Measurements from ENCODE around the gene ZNF35. TPM values are rescaled to one million over a fixed set of nuclear protein-coding genes. Genes with fewer than 3 reads are reported as not detected.

Gene ZNF35
- total and polyA plus RNA-seq, 2 of the 8 experiments (the other 6 are each of a cell fraction or from before 2014, with no cell fraction given), result 2.9 to 20.0 TPM

GRCh38 chr3:44647771-44648170, 761 bp upstream of the ZNF35 start:
- no peak overlapping the region for H3K18ac ChIP-seq (ENCODE audit: extremely low read depth, low read length)
- no peak overlapping the region for H2AFZ ChIP-seq (ENCODE audit: low read length)
- no peak overlapping the region for H2BK15ac ChIP-seq (ENCODE audit: low read length)
- TF ChIP-seq BACH1 (IDR thresholded peaks at IDR 0.05; ENCODE audit: low read length), result no peak
- TF ChIP-seq SIX5 (IDR thresholded peaks at IDR 0.05; ENCODE audit: low read depth, low read length), result no peak
- TF ChIP-seq RAD21 (IDR thresholded peaks at IDR 0.05 in 1 of 2, conservative IDR thresholded peaks at IDR 0.05 in 1 of 2; ENCODE audit: low read depth in 2 of 2, low read length in 2 of 2), result no peak
- TF ChIP-seq TEAD4 (IDR thresholded peaks at IDR 0.05; ENCODE audit: low read depth, low read length), result no peak
- peak overlapping the region in 1 of 4 experiments; percentile 97; a peak in 1 of 8 replicates for H3K4me3 ChIP-seq (ENCODE audit: extremely low read depth in 1 of 4, insufficient read depth in 2 of 4, low read depth in 3 of 4, low read length in 4 of 4)
- no peaks in the 10 kb centered on the region for H4K20me1 ChIP-seq (replicated peaks in 1 of 2; ENCODE audit: control insufficient read depth in 1 of 2, insufficient read depth in 2 of 2, low read length in 2 of 2)
- H3K23ac ChIP-seq (ENCODE audit: insufficient read length), result no peak overlapping the region
- no peak overlapping the region for H2BK12ac ChIP-seq (ENCODE audit: low read depth, low read length)
- H3K36me3 ChIP-seq (ENCODE audit: control insufficient read depth in 2 of 4, insufficient read depth in 4 of 4, low read length in 3 of 4), result peaks cover 8 to 34% (median 25%) of the 10 kb centered on the region in 4 experiments; a peak in 7 of 8 replicates
- no peak overlapping the region for H4K8ac ChIP-seq (ENCODE audit: extremely low read depth, insufficient read depth, low read length)
- no peak overlapping the region for H4K91ac ChIP-seq (replicated peaks; ENCODE audit: insufficient read length, low read length)
- H3K4me2 ChIP-seq (ENCODE audit: insufficient read depth in 1 of 2, low read depth in 2 of 2, low read length in 2 of 2), result 0 out of 4 replicates have a peak overlapping the region, but pooled peaks of 1 of the 2 experiments have one; percentile 43
- H3K27ac ChIP-seq (ENCODE audit: low read depth, low read length), result no peak overlapping the region
- no peak overlapping the region for H3K9ac ChIP-seq (replicated peaks in 1 of 4; ENCODE audit: extremely low read depth in 1 of 4, low read depth in 3 of 4, low read length in 3 of 4)
- POLR2A ChIA-PET (ENCODE audit: partially characterized antibody), result interaction anchor here (0.8 to 2.8 kb wide), 10 partner anchors 8 to 114 kb away, joined by 3 to 20 read pairs (median 5); partner anchors contain the start of genes KIAA1143, KIF15, ZNF197 and ZNF660
- peaks cover 0 to 16% of the 10 kb centered on the region in 2 experiments; a peak in 2 of 4 replicates for H3K79me2 ChIP-seq (ENCODE audit: control insufficient read depth in 1 of 2, insufficient read depth in 2 of 2, low read length in 2 of 2)
- H2BK5ac ChIP-seq (ENCODE audit: low read depth, low read length), result no peak overlapping the region
- H3K23me2 ChIP-seq (ENCODE audit: low read depth, low read length), result no peaks in the 10 kb centered on the region
- H4K5ac ChIP-seq (ENCODE audit: insufficient read length, low read depth, low read length), result no peak overlapping the region
- H3K4ac ChIP-seq (replicated peaks; ENCODE audit: insufficient read length, low read depth, low read length), result no peak overlapping the region
- H2BK20ac ChIP-seq (ENCODE audit: low read length), result no peak overlapping the region
- FAIRE-seq (no peak), DNase-seq (ENCODE audit: low read depth in 1 of 2, low spot score in 2 of 2) (no peak)
- H2BK120ac ChIP-seq (replicated peaks; ENCODE audit: low read depth, low read length), result no peak overlapping the region
- 96% methylated on average over 1 of the region's 1 CpG; no CpG with 5 or more reads in 1 of the 2 experiments for WGBS, 2 experiments (ENCODE audit: extremely low coverage in 1 of 2, insufficient coverage in 1 of 2, insufficient read length in 1 of 2, insufficient replicate concordance in 2 of 2, low coverage in 1 of 2, low lambda C conversion rate in 2 of 2, missing lambda C conversion rate in 1 of 2)
- no peak overlapping the region for H3K56ac ChIP-seq (replicated peaks; ENCODE audit: insufficient read length, low read depth, low read length)
- CTCF ChIA-PET (ENCODE audit: partially characterized antibody), result no interaction called here
- no peaks in the 10 kb centered on the region for H3K4me1 ChIP-seq (replicated peaks in 1 of 4; ENCODE audit: control insufficient read depth in 3 of 4, insufficient read depth in 4 of 4, low read length in 3 of 4)
- no peaks in the 10 kb centered on the region for H3K27me3 ChIP-seq (replicated peaks in 1 of 4; ENCODE audit: control insufficient read depth in 3 of 4, extremely low read depth in 1 of 4, insufficient read depth in 3 of 4, low read length in 3 of 4)
- H3K14ac ChIP-seq (ENCODE audit: insufficient read length), result no peak overlapping the region
- H2AK5ac ChIP-seq (ENCODE audit: low read depth, low read length), result no peak overlapping the region
- peaks cover 17% of the 10 kb centered on the region in 2 experiments for H3K9me3 ChIP-seq (ENCODE audit: insufficient read depth in 2 of 2, low read depth in 1 of 2, low read length in 1 of 2)
- H3K79me1 ChIP-seq (ENCODE audit: low read depth, low read length), result no peaks in the 10 kb centered on the region; the same call in 1 of the 2 replicates

Data from H1 (cell line).